ENCODE results near the gene SOWAHB. TPM values are rescaled to one million over a fixed set of nuclear protein-coding genes. Genes with fewer than 3 reads are reported as not detected.

SOWAHB gene
- polyA plus RNA-seq, 1 of the 3 experiments (the other 2 are of a cell fraction) = 0.05 TPM

DNA sequence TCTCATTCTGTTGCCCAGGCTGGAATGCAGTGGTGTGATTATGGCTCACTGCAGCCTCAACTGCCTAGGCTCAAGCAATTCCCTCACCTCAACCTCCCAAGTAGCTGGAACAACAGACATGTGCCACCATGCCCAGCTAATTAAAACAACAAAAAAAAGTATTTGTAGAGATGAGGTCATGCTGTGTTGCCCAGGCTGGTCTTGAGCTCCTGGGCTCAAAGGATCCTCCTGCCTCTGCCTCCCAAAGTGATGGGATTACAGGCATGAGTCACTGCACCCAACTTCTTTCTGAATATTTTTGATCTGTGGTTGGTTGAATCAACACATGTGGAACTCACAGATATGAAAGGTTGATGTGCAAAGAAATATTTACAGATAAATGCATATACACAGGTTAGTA, 33.1 kb upstream of the SOWAHB start:
- Histone ChIP-seq H2AFZ (ENCODE audit: low read depth) (no peak overlapping the region), H3K9me3 (no peaks in the 10 kb centered on the region), H3K36me3 (replicated peaks in 1 of 2; ENCODE audit: control insufficient read depth in 1 of 2, insufficient read depth in 2 of 2, low read length in 1 of 2) (no peaks in the 10 kb centered on the region), H3K79me2 (ENCODE audit: insufficient read depth) (no peaks in the 10 kb centered on the region), H3K4me2 (no peak overlapping the region), H3K9me2 (no peaks in the 10 kb centered on the region), H3K27me3 (ENCODE audit: insufficient read depth) (no peaks in the 10 kb centered on the region), H3K9ac (no peak overlapping the region), H3K4me3 (ENCODE audit: low read depth in 2 of 2, low read length in 1 of 2) (no peak overlapping the region), H3K4me1 (ENCODE audit: control insufficient read depth in 1 of 2, insufficient read depth in 2 of 2, low read depth in 1 of 2, low read length in 1 of 2) (0 out of 4 replicates have a peak, but pooled peaks cover 0 to 7% of the 10 kb centered on the region in 2 experiments), H3K27ac (ENCODE audit: low read depth in 2 of 2, low read length in 1 of 2) (no peak overlapping the region), H3F3A (replicated peaks; ENCODE audit: insufficient read depth) (peaks cover 4% of the 10 kb centered on the region), H4K20me1 (ENCODE audit: insufficient read depth) (no peaks in the 10 kb centered on the region)
- CTCF ChIA-PET = interaction anchor here (1.0 kb wide), 1 partner anchor 111 kb away, joined by 3 read pairs; no protein-coding TSS in a partner anchor
- POLR2A ChIA-PET = interaction anchor here (0.7 kb wide), 1 partner anchor 20 kb away, joined by 3 read pairs; no protein-coding TSS in a partner anchor
- DNase-seq = no peak
- TF ChIP-seq, protein P1, sequence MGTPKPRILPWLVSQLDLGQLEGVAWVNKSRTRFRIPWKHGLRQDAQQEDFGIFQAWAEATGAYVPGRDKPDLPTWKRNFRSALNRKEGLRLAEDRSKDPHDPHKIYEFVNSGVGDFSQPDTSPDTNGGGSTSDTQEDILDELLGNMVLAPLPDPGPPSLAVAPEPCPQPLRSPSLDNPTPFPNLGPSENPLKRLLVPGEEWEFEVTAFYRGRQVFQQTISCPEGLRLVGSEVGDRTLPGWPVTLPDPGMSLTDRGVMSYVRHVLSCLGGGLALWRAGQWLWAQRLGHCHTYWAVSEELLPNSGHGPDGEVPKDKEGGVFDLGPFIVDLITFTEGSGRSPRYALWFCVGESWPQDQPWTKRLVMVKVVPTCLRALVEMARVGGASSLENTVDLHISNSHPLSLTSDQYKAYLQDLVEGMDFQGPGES (IDR thresholded peaks at IDR 0.05; ENCODE audit: low read depth, low read length) = no peak
- TF ChIP-seq NFIC (IDR thresholded peaks at IDR 0.05; ENCODE audit: borderline replicate concordance) = no peak
- TF ChIP-seq, protein P2, sequence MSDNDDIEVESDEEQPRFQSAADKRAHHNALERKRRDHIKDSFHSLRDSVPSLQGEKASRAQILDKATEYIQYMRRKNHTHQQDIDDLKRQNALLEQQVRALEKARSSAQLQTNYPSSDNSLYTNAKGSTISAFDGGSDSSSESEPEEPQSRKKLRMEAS (IDR thresholded peaks at IDR 0.05; ENCODE audit: low read depth) = no peak
- no peak for TF ChIP-seq SIN3A (IDR thresholded peaks at IDR 0.05; ENCODE audit: borderline replicate concordance, low read depth, low read length)

DNA sequence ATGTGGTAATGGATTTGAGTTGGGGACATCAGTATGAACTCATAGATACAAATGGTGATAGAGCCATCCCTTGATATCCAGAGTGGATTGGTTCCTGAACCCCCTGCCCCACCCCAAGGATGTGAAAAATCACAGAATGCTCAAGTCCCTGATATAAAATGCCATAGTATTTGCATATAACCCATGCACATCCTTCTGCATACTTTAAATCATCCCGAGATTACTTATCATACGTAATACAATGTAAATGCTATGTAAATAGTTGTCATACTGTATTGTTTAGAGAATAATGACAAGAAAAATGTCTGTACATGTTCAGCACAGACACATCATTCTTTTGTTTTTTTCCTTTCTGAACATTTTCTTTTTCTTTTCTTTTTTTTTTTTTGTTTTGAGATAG, 32.7 kb upstream of the SOWAHB start:
- TF ChIP-seq, protein P3, sequence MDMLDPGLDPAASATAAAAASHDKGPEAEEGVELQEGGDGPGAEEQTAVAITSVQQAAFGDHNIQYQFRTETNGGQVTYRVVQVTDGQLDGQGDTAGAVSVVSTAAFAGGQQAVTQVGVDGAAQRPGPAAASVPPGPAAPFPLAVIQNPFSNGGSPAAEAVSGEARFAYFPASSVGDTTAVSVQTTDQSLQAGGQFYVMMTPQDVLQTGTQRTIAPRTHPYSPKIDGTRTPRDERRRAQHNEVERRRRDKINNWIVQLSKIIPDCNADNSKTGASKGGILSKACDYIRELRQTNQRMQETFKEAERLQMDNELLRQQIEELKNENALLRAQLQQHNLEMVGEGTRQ (IDR thresholded peaks at IDR 0.05; ENCODE audit: borderline replicate concordance, low read depth, low read length) = no peak
- no peak for TF ChIP-seq SMC3 (IDR thresholded peaks at IDR 0.05; ENCODE audit: low read depth, low read length)
- TF ChIP-seq, protein P4, sequence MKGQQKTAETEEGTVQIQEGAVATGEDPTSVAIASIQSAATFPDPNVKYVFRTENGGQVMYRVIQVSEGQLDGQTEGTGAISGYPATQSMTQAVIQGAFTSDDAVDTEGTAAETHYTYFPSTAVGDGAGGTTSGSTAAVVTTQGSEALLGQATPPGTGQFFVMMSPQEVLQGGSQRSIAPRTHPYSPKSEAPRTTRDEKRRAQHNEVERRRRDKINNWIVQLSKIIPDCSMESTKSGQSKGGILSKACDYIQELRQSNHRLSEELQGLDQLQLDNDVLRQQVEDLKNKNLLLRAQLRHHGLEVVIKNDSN (IDR thresholded peaks at IDR 0.05; ENCODE audit: borderline replicate concordance, low read depth) = no peak
- TF ChIP-seq FOSL2 (IDR thresholded peaks at IDR 0.05; ENCODE audit: borderline replicate concordance, low read depth) = no peak
- TF ChIP-seq TAF1 (IDR thresholded peaks at IDR 0.05; ENCODE audit: borderline replicate concordance, low read depth, low read length) = no peak
- no peak for TF ChIP-seq NRF1 (IDR thresholded peaks at IDR 0.05; ENCODE audit: low read depth, low read length)
- TF ChIP-seq EZH2phosphoT487 (IDR thresholded peaks at IDR 0.05; ENCODE audit: borderline replicate concordance, low read depth) = no peak
- TF ChIP-seq JUND (IDR thresholded peaks at IDR 0.05) = no peak
- TF ChIP-seq RAD21 (IDR thresholded peaks at IDR 0.05; ENCODE audit: low read length) = no peak
- TF ChIP-seq, protein P5, sequence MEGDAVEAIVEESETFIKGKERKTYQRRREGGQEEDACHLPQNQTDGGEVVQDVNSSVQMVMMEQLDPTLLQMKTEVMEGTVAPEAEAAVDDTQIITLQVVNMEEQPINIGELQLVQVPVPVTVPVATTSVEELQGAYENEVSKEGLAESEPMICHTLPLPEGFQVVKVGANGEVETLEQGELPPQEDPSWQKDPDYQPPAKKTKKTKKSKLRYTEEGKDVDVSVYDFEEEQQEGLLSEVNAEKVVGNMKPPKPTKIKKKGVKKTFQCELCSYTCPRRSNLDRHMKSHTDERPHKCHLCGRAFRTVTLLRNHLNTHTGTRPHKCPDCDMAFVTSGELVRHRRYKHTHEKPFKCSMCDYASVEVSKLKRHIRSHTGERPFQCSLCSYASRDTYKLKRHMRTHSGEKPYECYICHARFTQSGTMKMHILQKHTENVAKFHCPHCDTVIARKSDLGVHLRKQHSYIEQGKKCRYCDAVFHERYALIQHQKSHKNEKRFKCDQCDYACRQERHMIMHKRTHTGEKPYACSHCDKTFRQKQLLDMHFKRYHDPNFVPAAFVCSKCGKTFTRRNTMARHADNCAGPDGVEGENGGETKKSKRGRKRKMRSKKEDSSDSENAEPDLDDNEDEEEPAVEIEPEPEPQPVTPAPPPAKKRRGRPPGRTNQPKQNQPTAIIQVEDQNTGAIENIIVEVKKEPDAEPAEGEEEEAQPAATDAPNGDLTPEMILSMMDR (IDR thresholded peaks at IDR 0.05) = no peak
- no peak for TF ChIP-seq TEAD4 (IDR thresholded peaks at IDR 0.05; ENCODE audit: borderline replicate concordance, insufficient read depth)
- no peak for TF ChIP-seq RXRA (IDR thresholded peaks at IDR 0.05; ENCODE audit: borderline replicate concordance, low read depth)
- TF ChIP-seq NFIC (IDR thresholded peaks at IDR 0.05; ENCODE audit: borderline replicate concordance) = no peak
- no peak for TF ChIP-seq FOXJ3 (CRISPR knock-in tag; IDR thresholded peaks at IDR 0.05)
- TF ChIP-seq GABPA (IDR thresholded peaks at IDR 0.05; ENCODE audit: low read depth) = no peak
- TF ChIP-seq, protein P6, sequence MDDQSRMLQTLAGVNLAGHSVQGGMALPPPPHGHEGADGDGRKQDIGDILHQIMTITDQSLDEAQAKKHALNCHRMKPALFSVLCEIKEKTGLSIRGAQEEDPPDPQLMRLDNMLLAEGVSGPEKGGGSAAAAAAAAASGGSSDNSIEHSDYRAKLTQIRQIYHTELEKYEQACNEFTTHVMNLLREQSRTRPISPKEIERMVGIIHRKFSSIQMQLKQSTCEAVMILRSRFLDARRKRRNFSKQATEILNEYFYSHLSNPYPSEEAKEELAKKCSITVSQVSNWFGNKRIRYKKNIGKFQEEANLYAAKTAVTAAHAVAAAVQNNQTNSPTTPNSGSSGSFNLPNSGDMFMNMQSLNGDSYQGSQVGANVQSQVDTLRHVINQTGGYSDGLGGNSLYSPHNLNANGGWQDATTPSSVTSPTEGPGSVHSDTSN (IDR thresholded peaks at IDR 0.05) = no peak
- no peak for TF ChIP-seq EP300 (IDR thresholded peaks at IDR 0.05; ENCODE audit: borderline replicate concordance in 1 of 2, low read depth in 1 of 2, low read length in 1 of 2)
- TF ChIP-seq GATA2 (CRISPR knock-in tag; IDR thresholded peaks at IDR 0.05) = no peak
- Histone ChIP-seq H3K79me2 (ENCODE audit: insufficient read depth) (no peaks in the 10 kb centered on the region), H3K36me3 (replicated peaks in 1 of 2; ENCODE audit: control insufficient read depth in 1 of 2, insufficient read depth in 2 of 2, low read length in 1 of 2) (no peaks in the 10 kb centered on the region), H3K9ac (no peak overlapping the region), H3F3A (replicated peaks; ENCODE audit: insufficient read depth) (peaks cover 4% of the 10 kb centered on the region), H3K27ac (ENCODE audit: low read depth in 2 of 2, low read length in 1 of 2) (no peak overlapping the region), H3K4me1 (ENCODE audit: control insufficient read depth in 1 of 2, insufficient read depth in 2 of 2, low read depth in 1 of 2, low read length in 1 of 2) (0 out of 4 replicates have a peak, but pooled peaks cover 0 to 7% of the 10 kb centered on the region in 2 experiments), H3K9me2 (no peaks in the 10 kb centered on the region), H3K4me3 (ENCODE audit: low read depth in 2 of 2, low read length in 1 of 2) (no peak overlapping the region), H3K27me3 (ENCODE audit: insufficient read depth) (no peaks in the 10 kb centered on the region), H3K9me3 (no peaks in the 10 kb centered on the region), H2AFZ (ENCODE audit: low read depth) (no peak overlapping the region), H4K20me1 (ENCODE audit: insufficient read depth) (no peaks in the 10 kb centered on the region), H3K4me2 (no peak overlapping the region)
- ChIA-PET CTCF (interaction anchor here (1.0 kb wide), 1 partner anchor 112 kb away, joined by 3 read pairs; no protein-coding TSS in a partner anchor), POLR2A (interaction anchor here (0.7 kb wide), 1 partner anchor 20 kb away, joined by 3 read pairs; no protein-coding TSS in a partner anchor)
- 94% methylated on average over 2 of the region's 2 CpGs for WGBS (ENCODE audit: low lambda C conversion rate)
- DNase-seq = no peak

Data from SK-N-SH (cell line).